ENCODE data around the gene PSMG4. TPM values are rescaled to one million over a fixed set of nuclear protein-coding genes. Genes with fewer than 3 reads are reported as not detected.

PSMG4 gene
- total RNA-seq, 8 experiments from 2014 or later: 19.9 to 55.0 (median 30.1) TPM

DNA sequence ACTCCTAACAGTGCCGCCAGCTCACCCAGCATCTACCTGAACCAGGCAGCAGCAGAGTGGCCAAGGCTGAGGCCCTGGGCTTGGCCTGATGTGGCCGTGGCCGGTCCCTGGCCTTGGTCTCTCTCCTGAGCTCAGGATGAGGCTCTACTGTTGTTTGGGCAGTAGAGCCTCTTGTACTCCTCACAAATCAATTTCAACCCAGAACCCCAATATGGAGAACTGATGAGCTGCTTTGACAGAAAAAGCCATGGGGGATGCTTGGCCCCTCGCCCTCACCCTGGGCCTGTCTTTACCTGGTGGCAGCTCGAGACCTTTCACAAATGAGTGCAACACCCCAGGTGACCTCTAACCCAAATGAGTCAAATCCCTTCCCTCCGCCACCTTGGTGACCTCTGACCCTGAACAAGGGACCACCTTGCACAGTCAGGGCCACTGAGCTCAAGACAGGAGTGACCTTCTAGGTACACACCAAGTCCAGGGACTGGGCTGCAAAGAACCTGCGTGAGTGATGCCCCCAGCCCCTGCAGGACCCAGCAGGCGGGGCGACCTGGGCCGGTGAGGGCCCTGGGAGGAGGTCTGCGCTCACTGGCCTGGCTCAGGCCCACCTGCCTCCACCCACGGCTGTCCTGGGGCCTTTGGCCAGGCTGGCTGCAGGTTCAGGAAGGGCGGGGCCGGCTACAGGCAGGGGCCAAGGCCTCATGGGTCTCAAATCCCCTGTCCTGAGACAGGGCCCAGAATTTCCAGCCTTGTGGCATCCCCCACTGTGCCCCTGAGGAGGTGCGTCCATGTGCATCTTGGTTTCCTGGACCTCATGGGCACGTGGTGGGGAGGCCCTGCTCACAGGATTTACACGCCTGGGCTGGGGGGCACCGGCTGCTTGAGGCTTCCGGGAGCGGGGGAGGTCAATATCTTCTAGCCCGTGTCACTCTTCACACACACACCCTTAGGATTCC is 30.2 kb downstream of the PSMG4 start:
- no peak overlapping the region for H3K4me3 ChIP-seq
- H3K27ac ChIP-seq: no peak overlapping the region
- in situ Hi-C loops (cut with MboI; ENCODE audit: low pct_unique_long_range_greater_than_20kb in 2 of 9, low sequenced_read_pairs in 9 of 9, unreplicated experiment in 9 of 9): loop anchor here in 5 of 9 experiments (10.0 to 25.0 kb wide), 5 partner anchors 173 to 723 kb away; partner anchors contain the start of gene SLC22A23 (in 3 of the 5)
- no peaks in the 10 kb centered on the region for H3K4me1 ChIP-seq (replicated peaks in 1 of 2)
- 87 to 100% (median 100%) methylated on average over 1 to 4 of the region's 21 CpGs; no CpG with 5 or more reads in 2 of the 10 experiments for WGBS, 10 experiments
- ATAC-seq (replicated peaks in 6 of 8): no peak

DNA sequence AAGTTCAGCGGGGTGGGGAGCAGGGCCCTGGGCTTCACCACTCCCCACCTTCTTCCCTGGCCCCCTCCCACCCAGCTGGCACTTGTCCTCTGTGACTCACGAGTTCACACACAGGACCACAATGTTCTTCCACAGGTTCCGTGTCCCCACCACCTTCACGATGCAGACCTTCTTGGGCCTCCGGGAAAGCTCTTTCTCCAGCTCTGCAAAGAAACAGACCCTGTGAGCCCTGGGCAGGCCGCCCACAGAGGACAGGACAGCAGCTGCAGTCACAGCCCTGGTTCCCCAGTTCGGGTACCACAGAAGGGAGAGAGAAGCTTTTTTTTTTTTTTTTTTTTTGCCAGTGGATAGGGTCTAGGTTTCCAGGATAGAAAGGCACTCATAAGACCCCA is 30.9 kb downstream of the PSMG4 start:
- Histone ChIP-seq H3K4me1 (replicated peaks in 1 of 2) (no peaks in the 10 kb centered on the region), H3K27ac (no peak overlapping the region), H3K4me3 (no peak overlapping the region)
- ATAC-seq (replicated peaks in 6 of 8): no peak
- in situ Hi-C loops (cut with MboI; ENCODE audit: low pct_unique_long_range_greater_than_20kb in 2 of 9, low sequenced_read_pairs in 9 of 9, unreplicated experiment in 9 of 9): loop anchor here in 5 of 9 experiments (10.0 to 25.0 kb wide), 5 partner anchors 173 to 723 kb away; partner anchors contain the start of gene SLC22A23 (in 3 of the 5)
- 67 to 93% (median 87%) methylated on average over 2 to 4 of the region's 7 CpGs; no CpG with 5 or more reads in 6 of the 10 experiments for WGBS, 10 experiments

DNA sequence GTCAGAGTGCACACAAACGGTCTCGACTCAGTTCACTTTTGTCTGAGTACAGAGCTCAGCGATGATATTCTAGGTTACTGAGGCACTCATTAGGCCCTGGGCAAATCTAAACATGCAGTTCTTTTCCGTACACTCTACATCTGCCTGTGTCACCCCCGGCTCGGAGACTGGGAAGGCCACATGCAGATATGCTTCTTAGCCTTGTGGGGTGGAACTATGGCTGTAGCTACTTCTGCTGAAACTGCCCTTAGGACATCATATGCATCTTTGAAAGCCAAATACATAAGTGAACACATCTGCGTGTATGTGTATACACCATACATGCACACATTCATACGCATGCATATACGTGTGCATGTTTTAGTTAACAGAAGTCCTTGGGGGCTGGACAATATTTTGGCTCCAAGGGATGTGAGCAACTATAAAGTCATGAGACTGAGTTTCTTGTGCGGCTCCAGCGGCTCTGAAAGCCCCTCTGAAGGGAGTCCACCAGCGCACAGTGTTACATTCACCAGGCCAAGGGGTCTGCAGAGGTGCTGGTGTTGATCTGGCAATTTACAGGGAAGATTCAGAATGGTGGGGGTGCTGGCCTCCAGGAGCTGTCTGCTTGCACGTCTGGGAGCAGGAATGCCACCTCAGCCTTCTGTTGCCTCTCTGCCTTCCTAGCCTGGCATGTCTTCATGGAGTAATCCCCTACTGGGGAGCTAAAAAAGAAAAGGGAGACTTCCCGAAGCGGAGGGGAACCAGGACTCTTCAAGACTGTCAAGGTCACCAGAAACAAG is 31.6 kb downstream of the PSMG4 start:
- in situ Hi-C loops (cut with MboI; ENCODE audit: low pct_unique_long_range_greater_than_20kb in 2 of 9, low sequenced_read_pairs in 9 of 9, unreplicated experiment in 9 of 9): loop anchor here in 4 of 9 experiments (25.0 kb wide), 4 partner anchors 172 to 722 kb away; partner anchors contain the start of gene SLC22A23 (in 3 of the 4)
- no peak overlapping the region for H3K27ac ChIP-seq
- H3K4me1 ChIP-seq (replicated peaks in 1 of 2): peaks cover 0 to 6% of the 10 kb centered on the region in 2 donors
- ATAC-seq (replicated peaks in 6 of 8): peak in 3 of 8 experiments; percentile 72 to 95 (median 86)
- no peak overlapping the region for H3K4me3 ChIP-seq
- 60 to 100% (median 93%) methylated on average over 1 to 10 of the region's 15 CpGs; no CpG with 5 or more reads in 4 of the 10 experiments for WGBS, 10 experiments

DNA sequence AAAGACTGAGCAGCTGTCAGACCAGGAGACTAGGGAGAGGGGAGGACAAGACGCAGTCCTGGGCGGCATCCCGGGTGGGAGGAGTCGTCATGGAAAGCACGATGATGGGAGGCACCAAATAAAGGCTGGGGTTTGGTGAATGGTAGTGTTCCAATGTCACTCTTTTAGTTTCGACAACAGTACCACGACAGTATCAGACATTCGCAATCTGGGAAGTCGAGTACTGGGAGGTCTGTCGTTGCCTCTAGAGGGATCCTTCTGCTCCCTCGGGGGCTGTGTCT is 32.1 kb downstream of the PSMG4 start:
- peaks cover 0 to 11% of the 10 kb centered on the region in 2 donors for H3K4me1 ChIP-seq (replicated peaks in 1 of 2)
- in situ Hi-C loops (cut with MboI; ENCODE audit: low pct_unique_long_range_greater_than_20kb in 2 of 9, low sequenced_read_pairs in 9 of 9, unreplicated experiment in 9 of 9): loop anchor here in 4 of 9 experiments (25.0 kb wide), 4 partner anchors 171 to 721 kb away; partner anchors contain the start of gene SLC22A23 (in 3 of the 4)
- no peak overlapping the region for H3K4me3 ChIP-seq
- H3K27ac ChIP-seq: no peak overlapping the region
- WGBS, 10 experiments: 60 to 100% (median 93%) methylated on average over 1 to 7 of the region's 11 CpGs; no CpG with 5 or more reads in 2 of the 10 experiments
- ATAC-seq (replicated peaks in 6 of 8): no peak

DNA sequence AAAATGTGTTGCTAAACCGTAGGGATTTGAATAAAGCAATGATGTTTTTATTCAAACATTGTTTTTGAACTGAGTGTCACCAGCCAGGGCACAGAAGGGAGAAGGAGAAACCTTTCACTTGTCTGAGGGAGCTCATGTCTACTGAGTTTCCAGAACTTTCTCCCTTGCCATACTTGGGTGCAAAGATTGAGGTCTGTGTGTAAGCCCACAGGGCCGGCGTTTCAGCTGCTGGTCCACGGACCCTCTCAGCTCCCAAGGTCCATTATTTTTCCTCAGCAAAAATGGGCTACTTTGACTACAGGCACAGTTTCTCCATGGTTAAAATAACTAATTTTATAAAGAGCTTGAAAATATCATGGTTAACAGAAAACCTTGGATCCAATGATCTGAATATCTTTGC is 32.6 kb downstream of the PSMG4 start:
- WGBS, 10 experiments: 85 to 100% (median 94%) methylated on average over 1 to 4 of the region's 4 CpGs; no CpG with 5 or more reads in 1 of the 10 experiments
- no peak overlapping the region for H3K4me3 ChIP-seq
- peaks cover 0 to 12% of the 10 kb centered on the region in 2 donors for H3K4me1 ChIP-seq (replicated peaks in 1 of 2)
- no peak for ATAC-seq (replicated peaks in 6 of 8)
- no peak overlapping the region for H3K27ac ChIP-seq
- in situ Hi-C loops (cut with MboI; ENCODE audit: low pct_unique_long_range_greater_than_20kb in 2 of 9, low sequenced_read_pairs in 9 of 9, unreplicated experiment in 9 of 9): loop anchor here in 4 of 9 experiments (25.0 kb wide), 4 partner anchors 171 to 721 kb away; partner anchors contain the start of gene SLC22A23 (in 3 of the 4)

DNA sequence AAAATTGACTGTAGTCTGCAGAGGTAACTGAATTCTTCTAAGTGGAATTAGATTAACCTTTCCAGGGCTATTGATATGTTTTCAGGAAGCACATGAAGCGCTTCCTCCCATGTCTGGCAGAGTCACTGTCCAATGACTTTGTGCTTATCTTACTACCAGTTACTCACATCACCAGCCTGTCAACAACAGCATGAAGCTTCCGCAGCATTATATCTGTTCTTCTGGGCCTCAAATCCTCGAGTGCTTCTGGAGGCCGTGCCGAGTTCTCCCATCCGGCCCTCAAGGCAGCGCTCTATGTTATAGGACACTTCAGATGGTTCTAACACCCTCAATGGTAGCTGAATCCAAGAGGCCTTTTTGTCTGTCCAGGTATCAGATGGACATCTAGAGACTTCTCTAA is 33.2 kb downstream of the PSMG4 start:
- no peak overlapping the region for H3K27ac ChIP-seq
- WGBS, 10 experiments: 94 to 100% (median 97%) methylated on average over 1 to 7 of the region's 7 CpGs; no CpG with 5 or more reads in 3 of the 10 experiments
- H3K4me1 ChIP-seq (replicated peaks in 1 of 2): peaks cover 0 to 12% of the 10 kb centered on the region in 2 donors
- no peak for ATAC-seq (replicated peaks in 6 of 8)
- no peak overlapping the region for H3K4me3 ChIP-seq
- in situ Hi-C loops (cut with MboI; ENCODE audit: low pct_unique_long_range_greater_than_20kb in 2 of 9, low sequenced_read_pairs in 9 of 9, unreplicated experiment in 9 of 9): loop anchor here in 4 of 9 experiments (25.0 kb wide), 4 partner anchors 170 to 720 kb away; partner anchors contain the start of gene SLC22A23 (in 3 of the 4)

DNA sequence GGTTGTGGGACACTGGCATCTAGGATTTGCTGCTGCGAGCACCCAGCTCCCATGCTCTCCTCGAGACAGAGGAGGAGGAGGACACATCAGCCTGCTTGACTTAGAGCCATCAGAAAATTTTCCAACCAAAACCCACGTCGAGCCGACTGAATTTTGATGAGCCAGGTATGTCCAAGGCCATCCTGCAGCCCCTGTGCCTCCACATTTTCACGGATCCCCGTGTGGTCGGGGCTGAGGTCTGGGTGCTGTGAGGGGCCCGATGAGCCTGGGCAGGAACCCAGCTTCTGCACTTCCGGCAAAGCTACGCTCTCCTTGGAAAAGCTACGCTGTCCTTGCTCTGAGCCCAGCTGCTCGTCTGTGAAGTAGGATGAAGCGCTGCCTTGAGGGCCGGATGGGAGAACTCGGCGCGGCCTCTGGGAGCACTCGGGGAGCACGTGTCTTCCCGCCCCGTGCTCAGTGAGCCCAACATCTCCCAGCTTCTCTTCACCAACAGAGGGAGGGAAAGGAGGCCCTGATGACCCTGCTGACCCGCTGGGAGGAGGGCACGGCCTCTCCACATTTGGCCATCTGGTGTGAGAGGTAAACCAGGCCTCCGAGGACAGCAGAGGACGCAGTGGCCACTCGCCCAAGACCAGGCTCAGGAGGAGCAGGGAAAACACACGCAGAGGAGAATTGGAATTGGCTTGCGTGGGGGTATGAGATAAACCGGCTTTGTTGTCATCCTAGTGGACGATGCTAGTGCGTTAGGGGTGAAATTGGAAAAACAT is 33.9 kb downstream of the PSMG4 start:
- 80 to 100% (median 95%) methylated on average over 1 to 19 of the region's 32 CpGs; no CpG with 5 or more reads in 1 of the 10 experiments for WGBS, 10 experiments
- no peak overlapping the region for H3K27ac ChIP-seq
- in situ Hi-C loops (cut with MboI; ENCODE audit: low pct_unique_long_range_greater_than_20kb in 2 of 9, low sequenced_read_pairs in 9 of 9, unreplicated experiment in 9 of 9): loop anchor here in 4 of 9 experiments (25.0 kb wide), 4 partner anchors 170 to 720 kb away; partner anchors contain the start of gene SLC22A23 (in 3 of the 4)
- ATAC-seq (replicated peaks in 6 of 8): no peak
- H3K4me1 ChIP-seq (replicated peaks in 1 of 2): peaks cover 0 to 12% of the 10 kb centered on the region in 2 donors
- H3K4me3 ChIP-seq: no peak overlapping the region

DNA sequence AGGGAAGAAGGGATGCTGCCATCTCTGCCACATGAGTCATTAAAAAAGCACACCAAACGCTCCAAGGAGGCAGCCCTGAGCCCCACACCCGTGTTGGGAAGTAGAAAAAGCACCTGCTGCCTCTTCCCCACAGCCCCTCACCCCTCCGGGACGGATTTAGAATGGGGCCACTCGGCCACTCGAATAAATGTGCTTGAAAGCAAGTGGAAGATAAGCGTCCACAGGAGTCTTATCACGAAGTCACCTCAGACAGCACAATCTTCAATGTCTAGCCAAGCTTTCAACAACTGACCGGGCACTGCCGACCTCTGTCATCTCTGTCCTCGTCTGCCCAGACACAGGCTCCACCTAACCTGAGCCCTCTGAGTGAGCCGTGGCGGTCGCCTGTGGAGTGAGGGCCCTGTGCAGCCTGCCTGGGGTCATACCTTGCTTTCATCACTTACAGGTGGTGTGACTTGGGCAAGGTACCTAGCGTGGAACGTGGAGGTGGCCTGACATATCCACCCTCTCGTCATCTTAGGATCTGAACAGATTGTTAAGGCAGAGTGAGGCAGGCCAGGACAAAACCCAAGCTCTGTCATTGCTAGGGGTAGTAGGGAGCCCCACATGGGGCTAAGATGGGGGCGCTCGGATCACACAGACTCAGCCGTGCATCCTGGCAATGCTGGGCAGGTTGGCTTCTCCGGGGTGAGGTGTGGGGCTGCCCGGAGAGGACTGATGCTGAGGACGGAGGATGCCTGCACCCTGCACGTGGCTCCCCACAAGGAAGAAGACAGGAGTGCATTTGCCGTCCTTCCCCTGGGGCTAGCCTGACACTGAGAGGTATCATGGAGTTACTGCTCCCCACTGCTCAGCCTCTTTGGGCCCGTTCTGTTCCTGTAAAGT is 34.8 kb downstream of the PSMG4 start:
- Histone ChIP-seq H3K27ac (no peak overlapping the region), H3K4me1 (replicated peaks in 1 of 2) (peaks cover 0 to 12% of the 10 kb centered on the region in 2 donors), H3K4me3 (no peak overlapping the region)
- in situ Hi-C loops (cut with MboI; ENCODE audit: low pct_unique_long_range_greater_than_20kb in 2 of 9, low sequenced_read_pairs in 9 of 9, unreplicated experiment in 9 of 9): loop anchor here in 4 of 9 experiments (25.0 kb wide), 4 partner anchors 169 to 719 kb away; partner anchors contain the start of gene SLC22A23 (in 3 of the 4)
- no peak for ATAC-seq (replicated peaks in 6 of 8)
- WGBS, 10 experiments: 68 to 91% (median 88%) methylated on average over 4 to 12 of the region's 26 CpGs; no CpG with 5 or more reads in 3 of the 10 experiments

DNA sequence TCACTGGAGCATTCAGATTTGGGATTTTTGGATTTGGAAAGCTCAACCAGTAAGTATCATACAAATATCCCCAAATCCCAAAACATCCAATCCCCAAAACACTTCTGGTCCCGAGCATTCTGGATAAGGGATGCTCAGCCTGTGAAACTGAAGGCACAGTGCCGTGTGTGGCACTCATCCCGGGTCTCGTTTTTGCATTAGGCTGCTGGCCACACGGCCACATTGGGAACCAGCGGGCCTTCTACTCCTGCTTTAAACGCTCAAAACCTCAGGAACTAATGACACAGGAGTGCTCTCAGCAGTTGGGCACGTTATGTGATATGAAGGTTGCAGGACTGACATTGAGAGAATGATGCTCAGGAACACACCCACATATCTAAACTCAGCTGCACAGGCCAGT is 35.6 kb downstream of the PSMG4 start:
- in situ Hi-C loops (cut with MboI; ENCODE audit: low pct_unique_long_range_greater_than_20kb in 2 of 9, low sequenced_read_pairs in 9 of 9, unreplicated experiment in 9 of 9): loop anchor here in 4 of 9 experiments (25.0 kb wide), 4 partner anchors 168 to 718 kb away; partner anchors contain the start of gene SLC22A23 (in 3 of the 4)
- Histone ChIP-seq H3K4me3 (no peak overlapping the region), H3K4me1 (replicated peaks in 1 of 2) (peaks cover 0 to 12% of the 10 kb centered on the region in 2 donors), H3K27ac (no peak overlapping the region)
- 80 to 100% (median 87%) methylated on average over 2 to 8 of the region's 8 CpGs; no CpG with 5 or more reads in 3 of the 10 experiments for WGBS, 10 experiments
- no peak for ATAC-seq (replicated peaks in 6 of 8)

DNA sequence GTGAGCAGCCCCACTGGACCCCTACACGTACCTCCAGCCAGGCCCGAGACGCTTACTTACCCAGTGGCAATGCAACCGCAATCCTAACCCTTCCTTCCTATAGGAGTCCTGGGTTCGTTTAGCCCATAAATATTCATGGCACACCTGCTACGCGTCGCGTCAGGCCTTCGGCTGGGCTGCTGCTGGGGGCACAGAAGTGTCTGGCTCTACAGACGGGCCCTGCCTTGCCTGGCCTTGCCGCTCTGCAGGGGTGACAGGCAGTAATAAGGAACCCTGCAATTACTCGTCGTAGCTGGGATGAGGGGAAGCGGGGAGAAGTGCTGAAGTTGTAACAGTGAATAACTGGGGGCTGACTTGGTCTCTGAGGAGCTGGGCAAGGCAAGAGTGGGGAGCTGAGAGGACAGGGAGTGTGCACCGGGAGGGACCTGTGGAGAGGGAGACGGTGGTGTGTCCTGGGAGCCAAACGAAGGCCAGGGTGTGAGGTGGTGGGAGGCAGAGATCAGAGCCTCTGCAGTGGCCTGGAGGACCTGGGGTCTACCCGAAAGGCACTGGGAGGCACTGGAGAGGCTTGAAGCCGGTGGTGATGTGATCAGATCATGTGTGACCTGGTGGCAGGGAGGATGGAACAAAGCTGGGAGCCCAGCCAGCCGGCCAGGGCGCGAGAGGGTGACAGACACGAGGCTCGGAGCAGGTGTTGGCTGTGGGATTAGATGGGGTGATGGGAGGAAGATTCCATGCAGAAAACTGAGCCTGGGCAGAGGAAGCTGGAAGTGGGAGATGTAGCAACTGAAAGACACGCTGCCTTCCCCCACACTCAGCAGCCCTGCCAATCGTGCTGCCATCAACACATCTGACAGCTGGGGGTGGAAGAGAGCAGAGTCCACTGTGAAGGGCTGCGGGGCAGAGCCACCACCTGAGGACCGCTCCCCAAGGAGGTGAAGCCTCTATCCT is 36.4 kb downstream of the PSMG4 start:
- in situ Hi-C loops (cut with MboI; ENCODE audit: low pct_unique_long_range_greater_than_20kb in 2 of 9, low sequenced_read_pairs in 9 of 9, unreplicated experiment in 9 of 9): loop anchor here in 4 of 9 experiments (25.0 kb wide), 4 partner anchors 167 to 717 kb away; partner anchors contain the start of gene SLC22A23 (in 3 of the 4)
- Histone ChIP-seq H3K4me1 (replicated peaks in 1 of 2) (peaks cover 0 to 12% of the 10 kb centered on the region in 2 donors), H3K27ac (peak overlapping the region in 1 of 2 donors; percentile 20), H3K4me3 (no peak overlapping the region)
- WGBS, 10 experiments: 29 to 87% (median 75%) methylated on average over 1 to 18 of the region's 29 CpGs; no CpG with 5 or more reads in 1 of the 10 experiments
- ATAC-seq (replicated peaks in 6 of 8): peak in 6 of 8 experiments; percentile 42 to 86 (median 80)
